HepG2 (cell line): Measurements from ENCODE around the gene SLC6A17. TPM values are rescaled to one million over a fixed set of nuclear protein-coding genes. Genes with fewer than 3 reads are reported as not detected.

Experiments used
- ETV5 ChIP-seq: IDR thresholded peaks from 2 replicates; pipeline ENCODE4 v1.6.1; 2018; ENCODE audit warnings: missing biosample characterization, missing genetic modification reagents, inconsistent platforms, borderline replicate concordance
- GABPA ChIP-seq, 2 experiments: IDR thresholded peaks; 2 replicates each; pipeline ENCODE4 v1.6.1; 2011 to 2016; ENCODE audit warnings: low read depth in 2 of 2, low read length in 1 of 2, missing biosample characterization in 1 of 2, missing genetic modification characterization in 1 of 2
- HHEX ChIP-seq: IDR thresholded peaks from 2 replicates; pipeline ENCODE4 v1.6.1; 2016; ENCODE audit warnings: control low read depth
- HMGXB3 ChIP-seq: sonication (generic); formaldehyde crosslinking; IDR thresholded peaks from 2 replicates; pipeline ENCODE4 v1.4.0; 2020; ENCODE audit warnings: missing genetic modification reagents, borderline replicate concordance
- JUND ChIP-seq: sonication (generic); formaldehyde crosslinking; IDR thresholded peaks from 2 replicates; pipeline ENCODE4 v1.8.0; 2022; ENCODE audit warnings: mild to moderate bottlenecking, missing genetic modification reagents
- NONO ChIP-seq, 2 experiments: fragments of 450-650 bp in 1 of 2; sonication (generic) in 1 of 2; formaldehyde crosslinking in 1 of 2; IDR thresholded peaks in 1 of 2; conservative IDR thresholded peaks in 1 of 2; 2 replicates each; pipeline versions ENCODE4 v1.6.1 to v1.8.0; 2017 to 2022; ENCODE audit warnings: mild to moderate bottlenecking in 1 of 2, missing genetic modification reagents in 1 of 2, moderate library complexity in 1 of 2
- NR2F1 ChIP-seq, 2 experiments: fragments of 450-650 bp in 1 of 2; formaldehyde crosslinking in 1 of 2; IDR thresholded peaks; 2 replicates each; pipeline versions ENCODE4 v1.5.0 to v1.6.1; 2016 to 2020; ENCODE audit warnings: mild to moderate bottlenecking in 1 of 2, missing compliant biosample characterization in 1 of 2, missing genetic modification reagents in 1 of 2, moderate library complexity in 1 of 2
- SALL1 ChIP-seq: sonication (generic); formaldehyde crosslinking; IDR thresholded peaks from 2 replicates; pipeline ENCODE4 v1.8.0; 2022; ENCODE audit warnings: mild to moderate bottlenecking, missing genetic modification reagents
- SKIL ChIP-seq: sonication (generic); formaldehyde crosslinking; IDR thresholded peaks from 2 replicates; pipeline ENCODE4 v1.8.0; 2022; ENCODE audit warnings: missing genetic modification reagents, mild to moderate bottlenecking, moderate library complexity, borderline replicate concordance
- SP5 ChIP-seq: IDR thresholded peaks from 2 replicates; pipeline ENCODE4 v1.6.1; 2016; ENCODE audit warnings: low read depth, borderline replicate concordance
- THAP11 ChIP-seq: IDR thresholded peaks from 2 replicates; pipeline ENCODE4 v1.6.1; 2016; ENCODE audit warnings: missing biosample characterization, missing genetic modification reagents
- ZBTB2 ChIP-seq: sonication (generic); formaldehyde crosslinking; IDR thresholded peaks from 2 replicates; pipeline ENCODE4 v1.8.0; 2022; ENCODE audit warnings: low read depth, missing genetic modification reagents
- ZFX ChIP-seq: sonication (generic); formaldehyde crosslinking; IDR thresholded peaks from 2 replicates; pipeline ENCODE4 v1.4.0; 2020; ENCODE audit warnings: mild to moderate bottlenecking, low read depth, missing genetic modification reagents, moderate library complexity
- ZNF777 ChIP-seq: sonication (generic); formaldehyde crosslinking; IDR thresholded peaks from 2 replicates; pipeline ENCODE4 v1.4.0; 2020; ENCODE audit warnings: missing genetic modification reagents
- ZSCAN25 ChIP-seq: sonication (generic); formaldehyde crosslinking; IDR thresholded peaks from 2 replicates; pipeline ENCODE4 v1.8.0; 2022; ENCODE audit warnings: mild to moderate bottlenecking, missing genetic modification reagents
- polyA plus RNA-seq, 8 experiments: library from polyadenylated mRNA; depleted of rRNA in 3 of 8; stranded (reverse) in 7 of 8; unstranded in 1 of 8; fragments of >200 nt; fragmentation: Illumina TruSeq in 4 of 8; extraction: Trizol in 4 of 8; gene quantifications; 2 replicates each; pipeline versions ENCODE4 v1.2.1 to v1.2.3, GENCODE V29; 2011 to 2016; ENCODE audit warnings: low read depth in 4 of 8, missing spikeins in 1 of 8, mixed read lengths in 1 of 8; ENCODE audit not compliant: insufficient read depth in 1 of 8
- total RNA-seq, 5 experiments: library from RNA; depleted of rRNA; stranded (reverse); fragments of >200 nt; fragmentation: Illumina TruSeq; extraction: Trizol; gene quantifications; 2 replicates each; pipeline ENCODE4 v1.2.3, GENCODE V29; 2016; ENCODE audit warnings: low read depth in 1 of 5

Gene SLC6A17
- total and polyA plus RNA-seq, 2 of the 13 experiments (the other 11 are each of a cell fraction or from before 2014, with no cell fraction given), result not detected

GRCh38 chr1:110209715-110210603 lies 59.7 kb downstream of the SLC6A17 start, which contains the start of gene KCNC4 (continued):
- TF ChIP-seq ZSCAN25 (CRISPR knock-in tag) (0 out of 2 replicates have a peak, but pooled peaks have one; percentile 65), HHEX (no peak), SP5 (CRISPR knock-in tag) (peak; percentile 40; the same call in 1 of the 2 replicates), ZBTB2 (CRISPR knock-in tag) (peak; percentile 34; the same call in 1 of the 2 replicates), THAP11 (0 out of 2 replicates have a peak, but pooled peaks have one; percentile 19), GABPA (IDR thresholded peaks at IDR 0.05; ENCODE audit: low read depth, low read length) (peak; percentile 24), GABPA (CRISPR knock-in tag; IDR thresholded peaks at IDR 0.05; ENCODE audit: low read depth) (no peak), ZNF777 (CRISPR knock-in tag) (no peak; the same call in 1 of the 2 replicates), HMGXB3 (CRISPR knock-in tag) (no peak), SALL1 (0 out of 2 replicates have a peak, but pooled peaks have one; percentile 15), ZFX (peak; percentile 34; the same call in 1 of the 2 replicates), SKIL (CRISPR knock-in tag) (peak; percentile 32; the same call in 1 of the 2 replicates), NONO (IDR thresholded peaks at IDR 0.05) (no peak), NONO (CRISPR knock-in tag; conservative IDR thresholded peaks at IDR 0.05) (0 out of 2 replicates have a peak, but pooled peaks have one; percentile 41), ETV5 (CRISPR knock-in tag) (0 out of 2 replicates have a peak, but pooled peaks have one; percentile 6), NR2F1 (CRISPR knock-in tag; IDR thresholded peaks at IDR 0.05) (0 out of 4 replicates have a peak, but pooled peaks of 1 of the 2 experiments have one; percentile 46), JUND (CRISPR knock-in tag) (no peak)
